ENCODE results near the gene PPP4R4. TPM values are rescaled to one million over a fixed set of nuclear protein-coding genes. Genes with fewer than 3 reads are reported as not detected.

The PPP4R4 gene
- total and polyA plus RNA-seq, 2 of the 4 experiments (the other 2 are of a cell fraction): 0.17 to 0.36 TPM

DNA sequence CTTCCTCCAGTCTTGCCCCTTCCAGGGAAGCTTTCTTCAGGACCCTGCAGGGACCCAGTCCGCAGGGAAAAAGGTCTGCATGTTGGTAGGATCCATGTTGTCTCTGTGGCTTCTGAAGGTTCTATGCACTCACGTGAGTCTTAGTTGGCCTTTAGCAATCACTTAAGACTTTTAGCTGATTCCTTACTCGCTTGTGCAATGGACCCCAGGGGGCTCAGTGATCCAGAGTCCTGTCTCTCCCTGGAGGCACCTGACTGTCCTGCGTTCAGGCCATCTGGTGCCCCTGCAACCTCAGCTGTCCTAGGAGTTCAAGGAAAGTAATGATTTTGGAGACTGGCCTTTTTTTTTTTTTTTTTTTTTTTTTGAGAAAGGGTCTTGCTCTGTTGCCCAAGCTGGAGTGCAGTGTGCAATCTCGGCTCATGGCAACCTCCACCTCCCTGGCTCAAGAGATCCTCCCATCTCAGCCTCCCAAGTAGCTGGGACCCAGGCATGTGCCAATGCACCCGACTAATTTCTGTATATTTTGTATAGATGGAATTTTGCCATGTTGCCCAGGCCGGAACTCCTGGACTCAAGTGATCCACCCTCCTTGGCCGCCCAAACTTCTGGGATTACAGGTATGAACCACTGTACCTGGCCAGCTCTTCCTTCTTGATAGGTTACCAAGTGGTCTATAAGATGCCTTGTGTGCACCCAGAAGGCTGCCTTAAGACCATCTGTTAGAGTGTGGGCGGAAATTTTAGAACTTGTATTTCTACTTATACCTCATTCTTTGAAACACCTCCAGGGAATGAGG is 49.3 kb upstream of the PPP4R4 start (continued):
- TF ChIP-seq CHD1 (IDR thresholded peaks at IDR 0.05; ENCODE audit: low read depth, low read length): no peak
- no peak for TF ChIP-seq RFX5 (IDR thresholded peaks at IDR 0.05; ENCODE audit: low read depth, low read length)
- no peak for TF ChIP-seq RCOR1 (IDR thresholded peaks at IDR 0.05; ENCODE audit: insufficient replicate concordance, low read length)
- no peak for TF ChIP-seq NFE2L2 (IDR thresholded peaks at IDR 0.05; ENCODE audit: low read depth, low read length)
- no peak for TF ChIP-seq FOS (IDR thresholded peaks at IDR 0.05; ENCODE audit: low read depth, low read length)
- TF ChIP-seq BHLHE40 (IDR thresholded peaks at IDR 0.05; ENCODE audit: low read depth, low read length): no peak
- no peak for TF ChIP-seq MAZ (IDR thresholded peaks at IDR 0.05; ENCODE audit: borderline replicate concordance, low read depth, low read length)

Measured in IMR-90 (cell line).